Measurements from ENCODE around the gene DNPH1.

- no peak for TF ChIP-seq CTCF (IDR thresholded peaks at IDR 0.05)
- TF ChIP-seq POLR2A (IDR thresholded peaks at IDR 0.05) = no peak
These were observed 36.3 kb upstream of the DNPH1 start for GRCh38 chr6:43265564-43265963.

Measured in uterus (tissue), 2 donors.